ENCODE data around the gene ASPSCR1. TPM values are rescaled to one million over a fixed set of nuclear protein-coding genes. Genes with fewer than 3 reads are reported as not detected.

Gene ASPSCR1
- total RNA-seq, 1 donor from 2014 or later = 25.6 TPM

DNA sequence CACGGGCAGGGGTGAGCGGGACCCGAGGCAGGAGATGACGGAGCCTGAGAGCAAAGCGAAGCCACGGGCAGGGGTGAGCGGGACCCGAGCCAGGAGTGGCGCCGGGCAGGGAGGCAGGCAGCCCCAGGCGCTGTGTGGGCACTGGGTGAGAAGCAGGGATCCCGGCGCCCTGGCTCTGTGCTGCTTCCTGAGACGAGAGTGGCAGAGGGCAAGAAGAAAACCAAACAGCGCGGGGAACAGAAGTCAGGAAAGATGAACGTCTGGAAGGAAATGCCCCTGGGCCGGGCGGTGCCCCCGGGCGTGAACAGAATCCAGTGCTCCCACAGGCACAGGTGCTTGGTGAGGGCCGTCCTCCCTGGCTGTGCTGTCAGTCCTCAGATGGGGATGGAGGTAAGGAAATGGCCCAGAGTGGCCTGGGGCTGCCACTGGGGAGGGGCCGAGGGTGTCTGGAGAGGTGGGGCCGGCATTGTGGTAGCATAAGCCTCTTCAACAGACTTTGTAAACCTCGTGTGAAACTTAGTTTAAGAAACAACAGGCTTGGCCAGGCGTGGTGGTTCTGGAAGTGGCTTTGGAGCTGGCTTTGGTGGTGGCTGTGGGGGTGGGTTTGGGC lies 9.8 kb downstream of the ASPSCR1 start:
- Mint-ChIP-seq H3K36me3 (ENCODE audit: low read depth, unreplicated experiment) (peaks cover 9% of the 10 kb centered on the region), H3K9me3 (ENCODE audit: unreplicated experiment) (no peaks in the 10 kb centered on the region)
- no peak for DNase-seq (ENCODE audit: low spot score)

DNA sequence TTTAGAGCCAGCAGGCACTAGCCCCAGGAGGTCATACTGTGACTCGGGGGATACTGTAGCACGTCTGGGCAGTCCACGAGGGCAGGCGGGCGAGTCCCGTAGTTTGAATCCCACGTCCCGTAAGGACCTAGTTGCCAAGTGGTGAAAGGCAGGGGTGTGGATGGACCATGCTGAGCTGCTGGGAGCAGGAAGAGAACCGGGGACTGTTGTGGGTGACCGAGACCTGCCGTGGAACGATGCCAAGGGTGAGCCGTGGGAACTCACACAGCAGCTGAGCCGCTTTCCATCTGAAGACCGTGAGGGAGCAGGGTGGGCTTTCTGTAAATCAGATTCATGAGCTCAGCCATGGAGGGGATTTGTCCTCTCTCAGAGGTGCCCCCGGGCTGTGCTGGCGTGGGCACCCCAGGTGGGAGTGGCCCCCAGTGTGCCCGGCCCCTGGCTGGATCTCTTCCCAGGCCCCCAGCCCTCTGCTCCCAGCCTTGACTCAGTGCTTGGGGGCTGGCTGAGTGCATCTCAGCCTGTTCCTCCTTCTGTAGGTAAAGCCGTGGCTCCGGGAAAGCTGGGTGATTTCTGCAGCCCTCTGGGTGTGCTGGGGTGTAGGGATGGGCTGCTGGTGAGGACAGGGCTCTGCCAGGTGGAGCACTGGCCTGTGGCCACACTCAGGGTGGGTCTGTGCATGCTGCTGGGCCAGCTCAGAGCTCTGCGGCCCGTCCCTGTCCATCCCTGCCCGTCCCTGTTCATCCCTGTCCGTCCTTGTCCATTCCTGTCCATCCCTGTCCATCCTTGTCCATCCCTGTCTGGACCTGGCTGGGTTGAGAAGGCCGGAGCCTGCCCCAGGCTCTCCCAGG lies 13.6 kb downstream of the ASPSCR1 start:
- Mint-ChIP-seq H3K27ac (ENCODE audit: unreplicated experiment) (no peak overlapping the region), H3K27me3 (ENCODE audit: unreplicated experiment) (peaks cover 5% of the 10 kb centered on the region), H3K9me3 (ENCODE audit: unreplicated experiment) (no peaks in the 10 kb centered on the region), H3K4me1 (ENCODE audit: unreplicated experiment) (peaks cover 3% of the 10 kb centered on the region), H3K4me3 (ENCODE audit: unreplicated experiment) (peak overlapping the region; percentile 83), H3K36me3 (ENCODE audit: low read depth, unreplicated experiment) (peaks cover 4% of the 10 kb centered on the region)
- no peak for DNase-seq (ENCODE audit: low spot score)
- TF ChIP-seq, protein P1, sequence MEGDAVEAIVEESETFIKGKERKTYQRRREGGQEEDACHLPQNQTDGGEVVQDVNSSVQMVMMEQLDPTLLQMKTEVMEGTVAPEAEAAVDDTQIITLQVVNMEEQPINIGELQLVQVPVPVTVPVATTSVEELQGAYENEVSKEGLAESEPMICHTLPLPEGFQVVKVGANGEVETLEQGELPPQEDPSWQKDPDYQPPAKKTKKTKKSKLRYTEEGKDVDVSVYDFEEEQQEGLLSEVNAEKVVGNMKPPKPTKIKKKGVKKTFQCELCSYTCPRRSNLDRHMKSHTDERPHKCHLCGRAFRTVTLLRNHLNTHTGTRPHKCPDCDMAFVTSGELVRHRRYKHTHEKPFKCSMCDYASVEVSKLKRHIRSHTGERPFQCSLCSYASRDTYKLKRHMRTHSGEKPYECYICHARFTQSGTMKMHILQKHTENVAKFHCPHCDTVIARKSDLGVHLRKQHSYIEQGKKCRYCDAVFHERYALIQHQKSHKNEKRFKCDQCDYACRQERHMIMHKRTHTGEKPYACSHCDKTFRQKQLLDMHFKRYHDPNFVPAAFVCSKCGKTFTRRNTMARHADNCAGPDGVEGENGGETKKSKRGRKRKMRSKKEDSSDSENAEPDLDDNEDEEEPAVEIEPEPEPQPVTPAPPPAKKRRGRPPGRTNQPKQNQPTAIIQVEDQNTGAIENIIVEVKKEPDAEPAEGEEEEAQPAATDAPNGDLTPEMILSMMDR (IDR thresholded peaks at IDR 0.05; ENCODE audit: unreplicated experiment) = no peak

More for the DNA sequence above, 9.8 kb downstream of the ASPSCR1 start:
- peaks cover 5% of the 10 kb centered on the region for H3K27me3 Mint-ChIP-seq (ENCODE audit: unreplicated experiment)
- TF ChIP-seq, protein P1 (IDR thresholded peaks at IDR 0.05; ENCODE audit: unreplicated experiment) = no peak
- no peak overlapping the region for H3K27ac Mint-ChIP-seq (ENCODE audit: unreplicated experiment)
- no peak overlapping the region for H3K4me3 Mint-ChIP-seq (ENCODE audit: unreplicated experiment)
- H3K4me1 Mint-ChIP-seq (ENCODE audit: unreplicated experiment) = peaks cover 3% of the 10 kb centered on the region

DNA sequence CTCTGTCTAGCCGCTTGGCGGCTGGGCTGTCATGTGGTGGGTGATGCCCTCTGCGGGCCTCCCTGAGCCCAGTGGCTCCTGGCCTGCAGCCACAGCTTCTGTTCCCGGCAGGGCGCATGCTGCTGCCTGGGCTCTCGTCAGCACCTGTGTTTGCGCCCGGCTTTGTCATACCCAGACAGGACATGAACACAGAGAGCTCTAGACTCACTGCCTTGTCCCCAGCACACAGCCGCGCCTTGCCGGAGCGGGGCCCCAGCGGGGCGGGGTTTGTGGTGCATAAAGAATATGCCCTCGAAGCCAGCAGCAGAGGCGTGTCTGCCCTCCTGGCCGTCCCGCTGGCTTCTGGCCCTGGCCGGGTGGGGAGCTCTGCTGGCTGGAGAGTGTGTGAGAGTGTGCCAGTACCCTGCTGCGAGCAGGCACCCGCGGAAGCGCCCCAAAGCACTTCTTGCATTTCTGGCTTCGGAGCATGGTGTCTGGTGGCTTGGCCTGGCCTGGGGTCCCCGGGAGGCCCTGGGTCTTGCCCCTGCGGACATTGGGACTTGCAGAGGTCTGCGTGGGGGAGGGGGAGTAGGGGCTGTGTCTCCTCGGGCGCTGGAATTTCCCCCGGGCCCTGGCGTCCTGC lies 14.4 kb downstream of the ASPSCR1 start:
- H3K27me3 Mint-ChIP-seq (ENCODE audit: unreplicated experiment) = peaks cover 5% of the 10 kb centered on the region
- TF ChIP-seq, protein P1 (IDR thresholded peaks at IDR 0.05; ENCODE audit: unreplicated experiment) = no peak
- H3K9me3 Mint-ChIP-seq (ENCODE audit: unreplicated experiment) = no peaks in the 10 kb centered on the region
- H3K27ac Mint-ChIP-seq (ENCODE audit: unreplicated experiment) = no peak overlapping the region
- no peak for DNase-seq (ENCODE audit: low spot score)
- H3K4me3 Mint-ChIP-seq (ENCODE audit: unreplicated experiment) = no peak overlapping the region
- peaks cover 3% of the 10 kb centered on the region for H3K4me1 Mint-ChIP-seq (ENCODE audit: unreplicated experiment)
- H3K36me3 Mint-ChIP-seq (ENCODE audit: low read depth, unreplicated experiment) = peaks cover 4% of the 10 kb centered on the region

DNA sequence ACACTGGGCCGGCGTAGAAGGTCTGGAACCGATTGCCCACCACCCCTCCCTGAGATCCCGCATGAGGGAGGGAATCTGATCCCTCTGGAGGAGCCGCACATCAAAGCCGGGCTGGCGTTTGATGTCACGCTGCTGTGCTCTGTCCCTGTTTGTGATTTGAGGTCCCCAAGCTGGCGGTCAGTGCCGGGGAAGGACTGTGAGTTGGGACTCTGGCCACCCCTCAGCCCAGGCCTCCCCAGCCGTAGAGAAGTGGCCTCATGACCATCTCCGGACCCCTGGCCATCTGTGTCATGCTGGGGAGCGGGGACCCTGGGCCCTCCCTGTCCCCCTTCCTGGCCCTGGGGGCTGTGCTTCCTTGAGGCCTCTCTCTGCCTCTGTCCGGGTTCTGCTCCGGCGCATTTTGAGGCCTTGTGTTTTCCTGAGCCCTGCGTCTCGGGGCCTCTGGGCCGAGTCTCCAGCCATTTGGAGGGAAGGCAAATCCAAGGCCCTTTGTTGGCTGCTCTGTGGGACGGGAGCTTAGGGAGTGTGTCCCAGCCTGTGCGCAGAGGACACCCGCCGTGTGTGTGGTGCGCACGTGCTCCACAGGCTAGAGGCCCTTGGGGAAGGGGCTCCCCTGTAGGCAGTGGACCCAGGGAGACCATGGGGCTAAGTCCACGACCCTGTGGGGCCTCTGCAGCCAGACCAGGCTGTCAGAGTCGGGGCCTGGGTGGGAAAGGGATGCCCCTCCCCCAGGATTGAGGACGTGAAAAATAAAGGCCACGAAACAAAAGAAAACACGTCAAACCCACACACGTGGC lies 15.1 kb downstream of the ASPSCR1 start:
- peaks cover 3% of the 10 kb centered on the region for H3K27me3 Mint-ChIP-seq (ENCODE audit: unreplicated experiment)
- no peak overlapping the region for H3K4me3 Mint-ChIP-seq (ENCODE audit: unreplicated experiment)
- H3K4me1 Mint-ChIP-seq (ENCODE audit: unreplicated experiment) = peaks cover 3% of the 10 kb centered on the region
- no peak for DNase-seq (ENCODE audit: low spot score)
- H3K9me3 Mint-ChIP-seq (ENCODE audit: unreplicated experiment) = no peaks in the 10 kb centered on the region
- H3K36me3 Mint-ChIP-seq (ENCODE audit: low read depth, unreplicated experiment) = peaks cover 4% of the 10 kb centered on the region
- H3K27ac Mint-ChIP-seq (ENCODE audit: unreplicated experiment) = no peak overlapping the region
- TF ChIP-seq, protein P1 (IDR thresholded peaks at IDR 0.05; ENCODE audit: unreplicated experiment) = no peak

Data from endothelial cell (in vitro differentiated cells).